ENCODE data around the gene CNOT9.

Gene CNOT9

GRCh38 chr2:218577482-218578220, 9.0 kb downstream of the CNOT9 start:
- DNase-seq (ENCODE audit: low read depth) = no peak
- no peak overlapping the region for H3K4me3 ChIP-seq (ENCODE audit: low read length)

GRCh38 chr2:218578272-218578877, 9.7 kb downstream of the CNOT9 start:
- TF ChIP-seq CTCF (IDR thresholded peaks at IDR 0.05; ENCODE audit: insufficient read depth, low read depth, low read length, missing control alignments) = no peak
- DNase-seq (ENCODE audit: low read depth) = no peak
- H3K4me3 ChIP-seq (ENCODE audit: low read length) = no peak overlapping the region

More at GRCh38 chr2:218577482-218578220, 9.0 kb downstream of the CNOT9 start:
- no peak for TF ChIP-seq CTCF (IDR thresholded peaks at IDR 0.05; ENCODE audit: insufficient read depth, low read depth, low read length, missing control alignments)

- no peak overlapping the region for H3K4me3 ChIP-seq (ENCODE audit: low read length)
- DNase-seq (ENCODE audit: low read depth) = peak; percentile 88
- no peak for TF ChIP-seq CTCF (IDR thresholded peaks at IDR 0.05; ENCODE audit: insufficient read depth, low read depth, low read length, missing control alignments)
Measured at GRCh38 chr2:218582076-218582475, 13.4 kb downstream of the CNOT9 start.

- no peak overlapping the region for H3K4me3 ChIP-seq (ENCODE audit: low read length)
- DNase-seq (ENCODE audit: low read depth) = no peak
- no peak for TF ChIP-seq CTCF (IDR thresholded peaks at IDR 0.05; ENCODE audit: insufficient read depth, low read depth, low read length, missing control alignments)
Measured at GRCh38 chr2:218583983-218584850, 15.6 kb downstream of the CNOT9 start.

GRCh38 chr2:218585541-218585940, 16.9 kb downstream of the CNOT9 start:
- no peak for DNase-seq (ENCODE audit: low read depth)
- TF ChIP-seq CTCF (IDR thresholded peaks at IDR 0.05; ENCODE audit: insufficient read depth, low read depth, low read length, missing control alignments) = no peak

GRCh38 chr2:218605432-218605831, 36.8 kb downstream of the CNOT9 start:
- no peak for TF ChIP-seq CTCF (IDR thresholded peaks at IDR 0.05; ENCODE audit: insufficient read depth, low read depth, low read length, missing control alignments)
- H3K4me3 ChIP-seq (ENCODE audit: low read length) = no peak overlapping the region
- no peak for DNase-seq (ENCODE audit: low read depth)

More at GRCh38 chr2:218585541-218585940, 16.9 kb downstream of the CNOT9 start:
- no peak overlapping the region for H3K4me3 ChIP-seq (ENCODE audit: low read length)

All from epithelial cell of esophagus (primary cell).